Heart right ventricle (tissue), 16 donors: ENCODE measurements around the gene FLRT2. TPM values are rescaled to one million over a fixed set of nuclear protein-coding genes. Genes with fewer than 3 reads are reported as not detected.
A peak's percentile ranks its signal among the peaks of the same experiment; 100 is the strongest.

Experiments used
- ATAC-seq, 8 donors: fragments of 200-7000 bp; cut with Tn5 transposase; one replicate each; pipeline ENCODE4 v1.9.1; 2020; ENCODE audit warnings: mild to moderate bottlenecking in 8 of 8, moderate library complexity in 8 of 8, moderate number of reproducible peaks in 1 of 8
- DNase-seq, 2 donors: peaks; one replicate each; pipeline ENCODE4 v3.0.0-alpha.2; 2020
- H3K27ac ChIP-seq, 10 donors: fragments of 200-600 bp; sonication (generic) in 2 of 10; one replicate each; pipeline versions ENCODE4 v1.5.0 to v1.8.0; 2020 to 2022; ENCODE audit warnings: mild to moderate bottlenecking in 3 of 10
- H3K27me3 ChIP-seq, 7 donors: fragments of 200-600 bp; one replicate each; pipeline ENCODE4 v1.8.0; 2021 to 2022; ENCODE audit warnings: mild to moderate bottlenecking in 2 of 7
- H3K36me3 ChIP-seq, 9 donors: fragments of 200-600 bp; sonication (generic) in 1 of 9; one replicate each; pipeline versions ENCODE4 v1.5.0 to v1.8.0; 2020 to 2022; ENCODE audit warnings: mild to moderate bottlenecking in 2 of 9
- H3K4me1 ChIP-seq, 9 donors: fragments of 200-600 bp; sonication (generic) in 1 of 9; one replicate each; pipeline versions ENCODE4 v1.5.0 to v1.8.0; 2020 to 2022; ENCODE audit warnings: mild to moderate bottlenecking in 4 of 9
- H3K4me3 ChIP-seq, 10 donors: fragments of 200-600 bp; sonication (generic) in 2 of 10; one replicate each; pipeline versions ENCODE4 v1.5.0 to v1.8.0; 2020 to 2022; ENCODE audit warnings: mild to moderate bottlenecking in 7 of 10, moderate library complexity in 2 of 10
- H3K9me3 ChIP-seq, 11 donors: fragments of 200-600 bp in 10 of 11; sonication (generic) in 2 of 11; one replicate each; pipeline versions ENCODE4 v1.5.0 to v1.8.0; 2013 to 2022; ENCODE audit warnings: mild to moderate bottlenecking in 2 of 11, control low read depth in 1 of 11, moderate library complexity in 1 of 11
- WGBS, 2 donors: extraction: QIAGEN DNeasy Blood & Tissue Kit; methylation state at CpG; one replicate each; pipeline ENCODE4 v1.1.7; 2013; ENCODE audit warnings: inconsistent platforms in 1 of 2; 5-methylcytosine and 5-hydroxymethylcytosine counted together
- intact Hi-C, 10 donors: fragments of 100-400 bp; cut with DNase I; formaldehyde crosslinking; loops; one replicate each; pipeline versions ENCODE4 v1.11.1 to v1.14.2; 2022
- polyA plus RNA-seq, 2 donors: library from polyadenylated mRNA; stranded (reverse); fragments of 200-250 nt; gene quantifications; one replicate each; pipeline ENCODE4 v1.2.3, GENCODE V29; 2013
- total RNA-seq, 10 donors: library from RNA; stranded (reverse); fragmentation: NEBNext Ultra II Directional in 3 of 10; extraction: Animal tissue kit (Norgen Biotek cat#: 25700) in 3 of 10; gene quantifications; one replicate each; pipeline versions ENCODE4 v1.2.1 to v1.2.4, GENCODE V29; 2021 to 2023
- TF ChIP-seq, protein P1 (sequence below), 9 donors: fragments of 200-600 bp; sonication (generic) in 2 of 9; IDR thresholded peaks; one replicate each; pipeline versions ENCODE4 v1.5.0 to v1.8.0; 2021 to 2022; ENCODE audit warnings: antibody characterized with exemption in 9 of 9, mild to moderate bottlenecking in 5 of 9, moderate library complexity in 1 of 9
- donor health status: Arrhythmogenic right ventricular cardiomyopathy.
- donor health status: ischemic (EF 13 %, LVEDD 7.1; RV severe dilation, severe dysfunction).
- donor health status: healthy with polysubstance abuse.
- donor health status: DM: no; HTN: yes; CAD: no.
- donor health status: DM: no; HTN: no; CAD: no.
- donor health status: ischemic (EF 25% LVEDD 6.9; RV normal size, moderate dysfunction).
- donor health status: ischemic (EF 25% LVEDD 5.7; RV mildly dilated, moderate dysfunction).
- donor health status: healthy.
- donor health status: DM: yes; HTN: yes; CAD: no.
- donor health status: Ischemic cardiomyopathy.
- donor health status: ischemic (EF 35%, LVEDD 5.7; RV mildly dilated, moderate dysfunction).
- donor health status: nonischemic (EF 11% LVEDD 7.7; RV severe dilation, severe dysfunction).
- donor health status: DM: yes; HTN: yes; CAD: no.
- donor health status: PGD.
- donor health status: ischemic (EF 29% LVEDD 5.4; RV normal size, mild dysfunction).
- donor health status: nonischemic (EF 23%, LVEDD 6.1; RV moderate dilation, normal function).

The FLRT2 gene
- total and polyA plus RNA-seq, 12 donors = 1.1 to 7.5 (median 3.1) TPM

DNA sequence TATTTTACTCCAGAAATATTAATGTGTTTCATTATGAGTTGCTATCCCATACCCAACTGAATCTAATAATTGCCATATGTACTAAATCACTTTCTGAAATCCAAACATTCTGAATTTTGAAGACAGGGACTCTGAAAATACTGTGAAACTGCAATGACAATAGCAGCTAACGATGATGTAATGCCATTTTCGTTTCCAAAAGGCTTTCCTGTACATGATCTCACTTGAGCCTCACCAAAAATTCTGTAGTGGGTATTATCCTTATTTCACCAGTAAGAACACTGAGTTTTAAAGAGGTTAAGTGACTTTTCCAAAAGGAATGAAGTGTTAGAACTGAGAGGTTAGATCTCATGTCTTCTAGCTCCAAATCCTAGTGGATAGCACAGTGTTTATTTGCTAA lies 133.3 kb downstream of the FLRT2 start:
- WGBS, 2 donors = 51 to 58% methylated on average over 2 of the region's 2 CpGs
- intact Hi-C loops = no loop called here

GRCh38 chr14:85663667-85664066 lies 133.7 kb downstream of the FLRT2 start:
- TF ChIP-seq, protein P1, sequence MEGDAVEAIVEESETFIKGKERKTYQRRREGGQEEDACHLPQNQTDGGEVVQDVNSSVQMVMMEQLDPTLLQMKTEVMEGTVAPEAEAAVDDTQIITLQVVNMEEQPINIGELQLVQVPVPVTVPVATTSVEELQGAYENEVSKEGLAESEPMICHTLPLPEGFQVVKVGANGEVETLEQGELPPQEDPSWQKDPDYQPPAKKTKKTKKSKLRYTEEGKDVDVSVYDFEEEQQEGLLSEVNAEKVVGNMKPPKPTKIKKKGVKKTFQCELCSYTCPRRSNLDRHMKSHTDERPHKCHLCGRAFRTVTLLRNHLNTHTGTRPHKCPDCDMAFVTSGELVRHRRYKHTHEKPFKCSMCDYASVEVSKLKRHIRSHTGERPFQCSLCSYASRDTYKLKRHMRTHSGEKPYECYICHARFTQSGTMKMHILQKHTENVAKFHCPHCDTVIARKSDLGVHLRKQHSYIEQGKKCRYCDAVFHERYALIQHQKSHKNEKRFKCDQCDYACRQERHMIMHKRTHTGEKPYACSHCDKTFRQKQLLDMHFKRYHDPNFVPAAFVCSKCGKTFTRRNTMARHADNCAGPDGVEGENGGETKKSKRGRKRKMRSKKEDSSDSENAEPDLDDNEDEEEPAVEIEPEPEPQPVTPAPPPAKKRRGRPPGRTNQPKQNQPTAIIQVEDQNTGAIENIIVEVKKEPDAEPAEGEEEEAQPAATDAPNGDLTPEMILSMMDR (IDR thresholded peaks at IDR 0.05) = no peak

More for the DNA sequence above, 133.3 kb downstream of the FLRT2 start:
- H3K4me3 ChIP-seq = no peak overlapping the region
- H3K27me3 ChIP-seq = no peaks in the 10 kb centered on the region
- ATAC-seq (no peak), DNase-seq (no peak)
- no peaks in the 10 kb centered on the region for H3K36me3 ChIP-seq
- TF ChIP-seq, protein P1 (IDR thresholded peaks at IDR 0.05) = no peak
- H3K27ac ChIP-seq = no peak overlapping the region
- no peaks in the 10 kb centered on the region for H3K4me1 ChIP-seq
- H3K9me3 ChIP-seq = no peaks in the 10 kb centered on the region

DNA sequence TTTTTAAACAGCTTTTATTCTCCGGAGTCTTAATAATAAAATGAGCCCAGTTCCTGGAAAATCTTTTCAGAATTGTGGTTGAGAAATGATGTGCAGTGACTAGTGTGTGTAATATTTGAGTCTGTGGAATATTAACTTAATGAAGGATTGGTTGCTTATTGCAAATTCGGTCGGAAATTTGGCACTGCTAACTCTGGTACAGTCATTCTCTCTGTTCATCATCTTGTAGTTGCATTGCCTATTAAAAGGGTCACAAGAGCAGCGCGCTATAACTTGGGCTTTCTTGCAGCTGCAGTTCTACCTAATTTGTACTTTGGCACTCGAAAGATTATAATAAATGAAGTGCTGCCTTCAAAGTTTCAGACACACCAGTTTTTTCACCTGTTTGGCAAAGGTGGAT lies 146.0 kb downstream of the FLRT2 start:
- 92 to 93% methylated on average over 6 of the region's 6 CpGs for WGBS, 2 donors
- no peaks in the 10 kb centered on the region for H3K27me3 ChIP-seq
- intact Hi-C loops = no loop called here

More at GRCh38 chr14:85663667-85664066, 133.7 kb downstream of the FLRT2 start:
- Histone ChIP-seq H3K36me3 (no peaks in the 10 kb centered on the region), H3K27me3 (no peaks in the 10 kb centered on the region), H3K27ac (no peak overlapping the region), H3K9me3 (no peaks in the 10 kb centered on the region), H3K4me1 (no peaks in the 10 kb centered on the region), H3K4me3 (no peak overlapping the region)
- intact Hi-C loops = no loop called here
- no peak for DNase-seq
- no peak for ATAC-seq

DNA sequence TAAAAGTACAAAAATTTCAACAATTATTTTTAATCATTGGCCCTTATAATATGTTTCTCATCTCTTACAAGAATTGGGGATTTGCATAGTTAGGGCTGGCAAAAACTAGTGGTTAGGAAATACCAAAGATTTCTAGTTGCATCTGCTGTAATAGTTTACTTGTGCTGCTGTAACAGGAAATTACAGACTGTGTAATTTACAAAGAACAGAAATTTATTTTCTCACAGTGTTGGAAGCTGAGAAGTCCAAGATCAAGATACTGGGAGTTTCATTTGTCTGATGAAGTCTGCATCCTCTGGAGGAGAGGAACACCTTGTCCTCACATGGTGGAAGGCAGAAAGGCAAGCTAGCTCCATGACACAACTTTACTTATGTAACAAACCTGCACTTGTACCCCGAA lies 157.0 kb downstream of the FLRT2 start:
- DNase-seq (no peak), ATAC-seq (peak in 2 of 8 donors; percentile 34 to 35)
- intact Hi-C loops = no loop called here
- H3K27me3 ChIP-seq = no peaks in the 10 kb centered on the region
- TF ChIP-seq, protein P1 (IDR thresholded peaks at IDR 0.05) = no peak
- no peaks in the 10 kb centered on the region for H3K9me3 ChIP-seq
- WGBS, 2 donors = 47 to 71% methylated on average over 1 of the region's 1 CpG
- no peak overlapping the region for H3K4me3 ChIP-seq
- no peaks in the 10 kb centered on the region for H3K4me1 ChIP-seq
- no peaks in the 10 kb centered on the region for H3K36me3 ChIP-seq
- no peak overlapping the region for H3K27ac ChIP-seq

More for the DNA sequence above, 146.0 kb downstream of the FLRT2 start:
- H3K9me3 ChIP-seq = peaks cover 0 to 6% (median 0%) of the 10 kb centered on the region in 11 donors
- no peak overlapping the region for H3K27ac ChIP-seq
- no peak overlapping the region for H3K4me3 ChIP-seq
- ATAC-seq (no peak), DNase-seq (no peak)
- TF ChIP-seq, protein P1 (IDR thresholded peaks at IDR 0.05) = no peak
- no peaks in the 10 kb centered on the region for H3K36me3 ChIP-seq
- no peaks in the 10 kb centered on the region for H3K4me1 ChIP-seq
